Osteocyte (in vitro differentiated cells): Measurements from ENCODE around the gene ADAMTS13. TPM values are rescaled to one million over a fixed set of nuclear protein-coding genes. Genes with fewer than 3 reads are reported as not detected.

Source experiments
- DNase-seq: peaks from one replicate; pipeline ENCODE4 v3.0.0; 2021; ENCODE audit warnings: mixed read lengths; ENCODE audit not compliant: unreplicated experiment; ENCODE audit errors: extremely low spot score
- H3K27ac Mint-ChIP-seq: one replicate; pipeline ENCODE4 v1.8.0; 2021; ENCODE audit warnings: mild to moderate bottlenecking, mixed read lengths; ENCODE audit not compliant: unreplicated experiment
- H3K27me3 Mint-ChIP-seq: one replicate; pipeline ENCODE4 v1.8.0; 2021; ENCODE audit warnings: mixed read lengths; ENCODE audit not compliant: unreplicated experiment
- H3K36me3 Mint-ChIP-seq: one replicate; pipeline ENCODE4 v1.8.0; 2021; ENCODE audit warnings: mixed read lengths; ENCODE audit not compliant: unreplicated experiment
- H3K4me1 Mint-ChIP-seq: one replicate; pipeline ENCODE4 v1.8.0; 2021; ENCODE audit warnings: mixed read lengths; ENCODE audit not compliant: unreplicated experiment
- H3K4me3 Mint-ChIP-seq: one replicate; pipeline ENCODE4 v1.8.0; 2021; ENCODE audit warnings: mild to moderate bottlenecking, moderate library complexity, mixed read lengths; ENCODE audit not compliant: unreplicated experiment
- H3K9me3 Mint-ChIP-seq: one replicate; pipeline ENCODE4 v1.8.0; 2021; ENCODE audit warnings: mixed read lengths; ENCODE audit not compliant: unreplicated experiment
- CTCF ChIP-seq: fragments of 200-600 bp; sonication (generic); IDR thresholded peaks from 2 replicates; pipeline ENCODE4 v1.5.0; 2021; ENCODE audit warnings: antibody characterized with exemption, mild to moderate bottlenecking, moderate library complexity
- total RNA-seq: library from RNA; stranded (reverse); gene quantifications from 2 replicates; pipeline ENCODE4 v1.2.1, GENCODE V29; 2021

The ADAMTS13 gene
- total RNA-seq, 1 donor from 2014 or later, result 8.8 TPM

GRCh38 chr9:133485531-133486260, 63.5 kb downstream of the ADAMTS13 start:
- no peak for TF ChIP-seq CTCF
- H3K4me1 Mint-ChIP-seq, result peaks cover 20% of the 10 kb centered on the region
- peaks cover 4% of the 10 kb centered on the region for H3K27me3 Mint-ChIP-seq

GRCh38 chr9:133487331-133487725, 65.2 kb downstream of the ADAMTS13 start:
- DNase-seq, result no peak
- Mint-ChIP-seq H3K4me3 (no peak overlapping the region), H3K27ac (no peak overlapping the region), H3K36me3 (no peaks in the 10 kb centered on the region), H3K9me3 (no peaks in the 10 kb centered on the region), H3K4me1 (peaks cover 33% of the 10 kb centered on the region), H3K27me3 (peaks cover under 1% of the 10 kb centered on the region)
- no peak for TF ChIP-seq CTCF

More at GRCh38 chr9:133485531-133486260, 63.5 kb downstream of the ADAMTS13 start:
- H3K36me3 Mint-ChIP-seq, result no peaks in the 10 kb centered on the region
- DNase-seq, result no peak
- H3K9me3 Mint-ChIP-seq, result no peaks in the 10 kb centered on the region
- H3K4me3 Mint-ChIP-seq, result no peak overlapping the region
- H3K27ac Mint-ChIP-seq, result no peak overlapping the region

DNA sequence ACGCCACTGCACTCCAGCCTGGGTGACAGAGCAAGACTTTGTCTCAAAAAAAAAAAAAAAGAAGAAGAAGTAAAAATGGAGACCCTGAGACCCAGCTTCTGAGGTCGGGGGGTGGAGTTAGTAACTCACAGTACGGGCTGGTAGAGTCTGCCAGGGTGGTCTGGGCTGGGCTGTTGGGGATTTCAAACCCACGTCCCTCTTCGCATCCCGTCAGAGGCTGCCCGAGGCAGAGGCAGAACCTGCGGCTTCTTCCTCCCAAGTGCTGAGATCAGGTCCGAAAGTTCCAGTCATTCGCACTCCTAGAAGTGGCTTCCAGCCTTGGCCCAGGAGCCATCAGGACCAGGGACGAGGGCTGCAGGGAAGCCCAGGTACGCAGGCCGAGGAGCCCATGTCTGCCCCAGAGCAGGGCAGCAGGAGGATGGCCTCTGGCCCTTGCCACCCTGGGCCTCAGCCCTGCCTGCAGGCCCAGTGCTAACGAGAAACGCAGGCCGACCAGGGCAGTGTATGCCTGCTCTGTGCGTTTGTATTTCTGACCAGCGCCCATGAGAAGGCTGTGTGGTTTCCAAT, 66.6 kb downstream of the ADAMTS13 start:
- H3K36me3 Mint-ChIP-seq, result no peaks in the 10 kb centered on the region
- H3K27ac Mint-ChIP-seq, result no peak overlapping the region
- no peak for DNase-seq
- H3K4me3 Mint-ChIP-seq, result no peak overlapping the region
- peaks cover 47% of the 10 kb centered on the region for H3K4me1 Mint-ChIP-seq
- no peak for TF ChIP-seq CTCF
- no peaks in the 10 kb centered on the region for H3K27me3 Mint-ChIP-seq
- H3K9me3 Mint-ChIP-seq, result no peaks in the 10 kb centered on the region

DNA sequence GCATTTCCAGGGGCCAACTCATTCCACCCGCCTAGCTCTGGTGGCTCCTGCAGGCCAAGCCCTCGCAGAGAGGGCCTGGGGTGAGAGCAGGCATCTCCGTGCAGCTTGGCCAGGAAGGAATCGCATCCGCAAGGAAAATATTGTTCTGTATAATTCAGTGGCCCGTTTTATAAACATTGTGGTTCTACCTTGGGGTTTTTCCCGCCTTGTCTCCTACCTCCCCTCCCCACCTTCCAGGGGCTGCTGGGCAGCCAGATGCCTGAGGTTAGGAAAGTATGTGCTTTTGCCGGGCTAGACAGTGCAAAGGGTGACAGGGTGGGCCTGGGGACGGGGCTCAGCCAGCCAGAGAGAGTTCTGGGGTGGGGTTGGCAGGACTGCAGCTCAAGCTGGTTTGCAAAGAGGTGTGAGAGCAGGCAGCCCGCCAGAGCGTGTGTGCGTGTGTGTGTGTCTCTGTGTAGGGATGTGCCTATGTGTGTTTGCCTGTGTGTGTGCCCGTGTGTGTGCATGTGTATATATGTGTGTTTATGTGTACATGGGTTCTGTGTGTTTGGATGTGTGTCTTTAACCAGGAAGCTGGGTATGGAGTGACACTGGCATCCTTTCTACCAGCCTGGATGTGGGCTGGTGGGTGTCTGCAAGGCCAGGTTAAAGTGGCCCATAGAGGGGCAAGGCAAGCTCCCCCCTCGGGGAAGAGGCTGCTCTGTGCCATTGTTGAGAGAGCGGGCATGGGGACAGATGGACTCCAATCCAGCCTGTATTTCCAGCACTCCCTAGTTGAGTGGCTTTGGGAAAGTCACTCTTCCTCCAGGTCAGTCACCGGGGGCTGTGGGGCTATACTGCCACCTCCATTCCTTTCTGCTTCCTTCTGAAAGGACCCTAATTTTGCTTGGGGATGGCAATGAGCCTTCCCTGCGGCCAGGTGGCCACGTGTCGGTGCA, 67.4 kb downstream of the ADAMTS13 start:
- no peaks in the 10 kb centered on the region for H3K9me3 Mint-ChIP-seq
- H3K36me3 Mint-ChIP-seq, result no peaks in the 10 kb centered on the region
- no peaks in the 10 kb centered on the region for H3K27me3 Mint-ChIP-seq
- no peak overlapping the region for H3K27ac Mint-ChIP-seq
- peaks cover 47% of the 10 kb centered on the region for H3K4me1 Mint-ChIP-seq
- no peak for TF ChIP-seq CTCF
- no peak for DNase-seq
- no peak overlapping the region for H3K4me3 Mint-ChIP-seq
